ENCODE data around the gene TACC2.

Gene TACC2

GRCh38 chr10:122249303-122249850, 260.4 kb downstream of the TACC2 start:
- no peak overlapping the region for H3K4me3 ChIP-seq (ENCODE audit: low read length)
- DNase-seq (ENCODE audit: low read depth) = no peak

GRCh38 chr10:122249991-122250750, 261.2 kb downstream of the TACC2 start:
- no peak overlapping the region for H3K4me3 ChIP-seq (ENCODE audit: low read length)
- no peak for DNase-seq (ENCODE audit: low read depth)
- TF ChIP-seq CTCF (conservative IDR thresholded peaks at IDR 0.05; ENCODE audit: low read length) = no peak

More at GRCh38 chr10:122249303-122249850, 260.4 kb downstream of the TACC2 start:
- no peak for TF ChIP-seq CTCF (conservative IDR thresholded peaks at IDR 0.05; ENCODE audit: low read length)

- H3K4me3 ChIP-seq (ENCODE audit: low read length) = no peak overlapping the region
- TF ChIP-seq CTCF (conservative IDR thresholded peaks at IDR 0.05; ENCODE audit: low read length) = no peak
- DNase-seq (ENCODE audit: low read depth) = no peak
Measured at GRCh38 chr10:122251459-122252255, 262.7 kb downstream of the TACC2 start.

GRCh38 chr10:122252805-122253204, 263.8 kb downstream of the TACC2 start:
- no peak for DNase-seq (ENCODE audit: low read depth)
- no peak for TF ChIP-seq CTCF (conservative IDR thresholded peaks at IDR 0.05; ENCODE audit: low read length)
- no peak overlapping the region for H3K4me3 ChIP-seq (ENCODE audit: low read length)

GRCh38 chr10:122253605-122254004, 264.6 kb downstream of the TACC2 start:
- H3K4me3 ChIP-seq (ENCODE audit: low read length) = no peak overlapping the region
- no peak for DNase-seq (ENCODE audit: low read depth)
- TF ChIP-seq CTCF (conservative IDR thresholded peaks at IDR 0.05; ENCODE audit: low read length) = no peak

GRCh38 chr10:122254831-122255230, 265.9 kb downstream of the TACC2 start:
- H3K4me3 ChIP-seq (ENCODE audit: low read length) = no peak overlapping the region
- no peak for TF ChIP-seq CTCF (conservative IDR thresholded peaks at IDR 0.05; ENCODE audit: low read length)
- no peak for DNase-seq (ENCODE audit: low read depth)

Measured in AG10803 (cell line).